GM12892 (cell line): ENCODE measurements around the gene XCL2.

Experiments used
- POLR2A ChIP-seq: IDR thresholded peaks from 2 replicates; pipeline ENCODE4 v1.6.1; 2011; ENCODE audit warnings: low read depth, low read length, control low read depth
- POLR2AphosphoS5 ChIP-seq: IDR thresholded peaks from 2 replicates; pipeline ENCODE4 v1.6.1; 2011; ENCODE audit warnings: low read depth, low read length, control low read depth

DNA sequence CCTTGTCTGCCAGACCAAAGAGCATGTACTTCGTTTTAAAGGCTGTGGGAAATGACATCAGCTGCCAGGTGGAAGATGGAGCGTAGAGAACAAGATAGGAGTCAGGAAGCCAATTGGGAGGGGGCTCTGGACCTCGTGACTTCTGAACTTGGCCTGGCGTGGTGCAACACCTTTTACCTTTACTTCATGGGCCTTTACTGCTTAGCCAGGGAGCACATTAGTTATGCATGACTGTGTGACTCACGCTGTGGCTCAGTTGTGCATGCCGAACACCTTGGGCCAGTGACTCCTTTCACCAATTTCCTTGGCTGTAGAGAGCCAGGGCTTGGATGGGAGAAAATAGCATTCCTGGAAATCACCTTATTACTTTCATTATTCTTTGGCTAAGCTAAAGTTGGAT lies 39.8 kb upstream of the XCL2 start:
- TF ChIP-seq POLR2AphosphoS5 (no peak), POLR2A (no peak)
